GM04503 (cell line): ENCODE data around the gene SRSF6.
"Not testable (repeated sequence)": the region's sequence is repeated elsewhere in the genome, so short reads cannot be mapped to it uniquely, and the experiment has no call there.

Source experiments
- DNase-seq: peaks from one replicate; pipeline ENCODE4 v3.0.0-alpha.2; 2012; ENCODE audit warnings: low read depth

Gene SRSF6

GRCh38 chr20:43477193-43477592 lies 19.5 kb downstream of the SRSF6 start:
- DNase-seq, result no peak

GRCh38 chr20:43477619-43478018 lies 19.9 kb downstream of the SRSF6 start:
- no peak for DNase-seq

- DNase-seq, result no peak
Observed at GRCh38 chr20:43490038-43490437, 32.3 kb downstream of the SRSF6 start.

GRCh38 chr20:43492101-43492500 lies 34.4 kb downstream of the SRSF6 start:
- DNase-seq, result no peak

- DNase-seq, result no peak
Observed at GRCh38 chr20:43495388-43495787, 37.7 kb downstream of the SRSF6 start.

GRCh38 chr20:43502021-43502420 lies 44.3 kb downstream of the SRSF6 start:
- not testable (repeated sequence) for DNase-seq

GRCh38 chr20:43506238-43506637 lies 48.5 kb downstream of the SRSF6 start:
- DNase-seq, result no peak

- DNase-seq, result no peak
Observed at GRCh38 chr20:43507150-43508080, 49.7 kb downstream of the SRSF6 start, which contains the start of gene L3MBTL1. Gene L3MBTL1, plus strand, starts transcription at chr20:43507697. Its CDS starts 5,807 bp downstream, at chr20:43513504.

GRCh38 chr20:43508106-43508505 lies 50.4 kb downstream of the SRSF6 start:
- DNase-seq, result no peak

- DNase-seq, result no peak
Observed at GRCh38 chr20:43508604-43509040, 50.9 kb downstream of the SRSF6 start.

- no peak for DNase-seq
Observed at GRCh38 chr20:43511879-43512278, 54.2 kb downstream of the SRSF6 start.

- no peak for DNase-seq
Observed at GRCh38 chr20:43513372-43513930, 55.8 kb downstream of the SRSF6 start.
